Purkinje cell (primary cell): ENCODE data around the gene CST8. TPM values are rescaled to one million over a fixed set of nuclear protein-coding genes. Genes with fewer than 3 reads are reported as not detected.

Source experiments
- polyA plus RNA-seq: library from polyadenylated mRNA; unstranded; fragments of >200 nt; fragmentation: Nextera tagmentation; gene quantifications from 2 replicates; pipeline ENCODE4 v1.2.1, GENCODE V29; 2014

The CST8 gene, protein sequence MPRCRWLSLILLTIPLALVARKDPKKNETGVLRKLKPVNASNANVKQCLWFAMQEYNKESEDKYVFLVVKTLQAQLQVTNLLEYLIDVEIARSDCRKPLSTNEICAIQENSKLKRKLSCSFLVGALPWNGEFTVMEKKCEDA
- not detected in 2 replicates for polyA plus RNA-seq

DNA sequence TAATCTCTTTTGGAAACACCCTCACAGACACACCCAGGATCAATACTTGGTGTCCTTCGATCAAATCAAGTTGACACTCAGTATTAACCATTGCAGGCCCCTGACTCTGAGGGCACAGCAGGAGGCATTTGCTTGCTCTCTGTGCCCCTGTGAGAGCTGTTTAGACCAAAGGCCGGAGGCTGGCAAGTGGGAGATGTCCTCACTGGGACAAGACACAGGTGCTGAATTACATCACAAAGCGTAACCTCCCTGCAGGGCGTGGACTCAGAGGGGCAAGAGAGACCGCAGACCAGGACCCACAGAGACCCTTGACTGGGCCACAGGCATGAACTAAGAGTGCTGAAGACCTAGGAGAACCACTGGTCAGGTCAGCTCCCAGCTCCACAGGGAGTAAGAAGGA is at the start of gene CST8:
Gene CST8 (plus strand): TSS at position 301 of the 400 bp plus-strand sequence. CDS start 551 bp downstream, outside the sequence.

DNA sequence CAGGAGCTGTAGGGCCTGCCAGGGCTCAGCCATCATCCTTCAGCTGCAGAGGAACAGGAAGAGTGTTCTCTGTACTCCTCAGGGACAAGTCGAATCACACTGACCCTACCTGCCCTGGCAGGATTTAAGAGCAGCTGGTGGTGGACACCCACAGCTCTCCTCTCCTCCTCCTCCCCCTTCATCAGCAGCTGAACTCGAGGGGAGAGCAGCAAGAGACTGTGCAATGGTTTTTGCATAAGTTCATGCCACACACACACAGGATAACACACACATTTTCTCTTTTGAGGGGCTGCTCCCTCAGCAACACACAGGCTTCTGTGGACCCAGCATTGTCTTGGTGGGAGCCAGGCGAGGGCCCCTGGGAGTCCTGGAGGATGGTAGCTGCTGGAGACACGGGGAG is 38.1 kb upstream of the CST8 start, which contains the start of gene CST11:
Gene CST11 (minus strand): TSS at position 101 of the 400 bp plus-strand sequence. CDS start 65 bp downstream, at position 36.

Other genes starting within 250 kb of the CST8 start
- gene NXT1, start 140.3 kb upstream of the CST8 start, polyA plus RNA-seq = 1.4 and 2.0 TPM in 2 replicates
- 1.5 and 6.2 TPM in 2 replicates for gene GZF1, start 128.9 kb upstream of the CST8 start, polyA plus RNA-seq
- 60.1 and 103 TPM in 2 replicates for gene NAPB, start 69.6 kb upstream of the CST8 start, polyA plus RNA-seq
- gene CSTL1, start 51.4 kb upstream of the CST8 start, polyA plus RNA-seq = not detected in 2 replicates
- gene CST11, start 38.2 kb upstream of the CST8 start, polyA plus RNA-seq = not detected in 2 replicates
- gene CST9L, start 77.4 kb downstream of the CST8 start, polyA plus RNA-seq = not detected in 2 replicates
- not detected in 2 replicates for gene CST9, start 114.8 kb downstream of the CST8 start, polyA plus RNA-seq
- gene CST3, start 146.8 kb downstream of the CST8 start, polyA plus RNA-seq = 138 and 167 TPM in 2 replicates
- gene CST4, start 197.9 kb downstream of the CST8 start, polyA plus RNA-seq = not detected in 2 replicates